A172 (cell line): ENCODE results near the gene ZNF438. TPM values are rescaled to one million over a fixed set of nuclear protein-coding genes. Genes with fewer than 3 reads are reported as not detected.
"Not testable (repeated sequence)": the region's sequence is repeated elsewhere in the genome, so short reads cannot be mapped to it uniquely, and the experiment has no call there.

ENCODE experiments used
- DNase-seq: peaks from one replicate; pipeline ENCODE4 v3.0.0-alpha.2; 2015; ENCODE audit warnings: low spot score
- total RNA-seq: library from RNA; depleted of rRNA; stranded (reverse); fragments of >200 nt; shearing (Covaris generic); gene quantifications from 2 replicates; pipeline ENCODE4 v1.2.3, GENCODE V29; 2014

The ZNF438 gene
- total RNA-seq, 1 experiment from 2014 or later, result 6.2 TPM

- DNase-seq, result peak; percentile 37
These were observed 45.6 kb downstream of the ZNF438 start for GRCh38 chr10:30986053-30986555.

DNA sequence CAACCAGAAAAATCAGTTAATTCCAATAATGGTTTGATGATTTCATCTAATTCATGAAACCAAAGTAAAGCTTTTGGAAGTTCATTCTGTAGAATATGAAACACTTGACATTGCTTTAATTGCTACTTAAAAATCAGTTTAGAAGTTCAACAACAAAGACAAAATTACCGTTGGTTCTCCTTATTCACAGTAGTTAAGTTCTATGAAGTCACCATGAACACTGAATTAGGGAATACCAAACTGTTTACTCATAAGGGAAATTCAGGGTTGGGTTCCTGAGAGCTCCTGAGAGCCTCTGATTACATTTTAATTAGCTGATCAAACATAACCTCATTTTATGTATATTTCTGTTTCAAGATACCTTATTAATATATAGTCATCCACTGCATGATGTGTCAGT is 46.2 kb downstream of the ZNF438 start:
- DNase-seq, result peak; percentile 79

- peak; percentile 59 for DNase-seq
These were observed 46.9 kb downstream of the ZNF438 start for GRCh38 chr10:30984563-30985328.

- not testable (repeated sequence) for DNase-seq
These were observed 48.5 kb downstream of the ZNF438 start for GRCh38 chr10:30983209-30983608.

DNA sequence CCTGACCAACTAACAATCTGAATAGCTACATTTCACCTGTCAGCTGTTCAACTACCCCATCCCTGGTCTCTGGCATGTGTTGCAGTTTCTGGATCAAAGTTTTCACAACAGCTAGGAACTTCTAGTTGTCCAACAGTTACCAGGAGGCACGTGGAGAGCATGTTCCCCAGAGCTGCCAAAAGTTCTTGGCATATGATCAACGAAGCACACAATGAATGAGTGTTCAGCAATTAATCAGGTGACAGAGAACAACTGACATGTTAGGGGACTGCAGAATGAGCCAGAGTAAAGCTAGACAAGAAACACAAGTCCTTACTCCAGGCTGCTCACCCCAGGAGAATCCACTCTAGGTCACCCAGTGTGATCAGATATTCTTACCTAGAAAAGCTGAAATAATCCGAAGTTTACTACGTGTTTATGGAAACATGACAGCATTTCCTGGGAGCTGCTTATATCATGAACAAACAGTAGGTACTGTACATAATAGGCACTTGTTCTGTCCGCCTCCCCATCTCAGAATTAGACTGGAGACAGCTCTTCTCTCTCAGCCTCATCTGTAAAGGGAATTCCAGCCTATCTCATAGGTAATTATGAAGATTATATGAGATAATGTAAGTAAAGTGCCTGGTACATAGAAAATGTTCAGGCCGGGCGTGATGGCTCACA is 50.6 kb downstream of the ZNF438 start:
- peak; percentile 59 for DNase-seq

GRCh38 chr10:30979956-30980355 is 51.7 kb downstream of the ZNF438 start:
- no peak for DNase-seq

DNA sequence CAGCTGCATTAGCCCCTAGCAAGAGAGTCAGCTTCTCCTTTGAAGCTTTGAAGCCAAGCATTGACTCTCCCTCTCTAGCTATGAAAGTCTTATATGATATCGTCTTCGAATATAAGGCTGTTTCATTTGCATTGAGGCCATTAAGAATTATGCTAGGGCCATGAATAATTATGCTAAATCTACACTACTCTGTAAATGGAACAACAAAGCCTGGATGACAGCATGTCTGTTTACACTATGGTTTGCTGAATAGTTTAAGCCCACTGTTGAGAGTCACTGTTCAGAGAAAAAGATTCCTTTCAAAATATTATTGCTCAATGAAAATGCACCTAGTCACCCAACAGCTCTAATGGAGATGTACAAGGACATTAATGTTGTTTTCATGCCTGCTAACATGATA is 52.8 kb downstream of the ZNF438 start:
- no peak for DNase-seq

DNA sequence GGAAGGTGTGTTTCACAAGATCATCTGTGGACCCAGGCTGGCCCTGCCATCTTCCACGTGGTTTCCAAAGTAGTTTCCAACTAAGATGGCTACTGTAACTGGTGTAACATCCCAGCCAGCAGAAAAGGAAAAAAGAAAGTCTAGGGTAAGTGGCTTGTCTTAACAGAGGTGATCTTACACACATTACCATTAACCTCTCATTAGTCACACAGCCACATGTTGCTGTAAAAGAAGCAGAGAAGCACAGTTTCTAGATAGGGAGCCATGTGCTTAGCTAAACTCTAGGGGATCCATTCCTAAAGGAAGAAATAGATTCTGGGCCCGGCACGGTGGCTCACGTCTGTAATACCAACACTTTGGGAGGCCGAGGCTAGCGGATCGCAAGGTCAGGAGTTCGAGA is 54.3 kb downstream of the ZNF438 start:
- no peak for DNase-seq

- DNase-seq, result no peak
These were observed 56.8 kb downstream of the ZNF438 start for GRCh38 chr10:30974773-30975415.

- DNase-seq, result no peak
These were observed 57.3 kb downstream of the ZNF438 start for GRCh38 chr10:30974355-30974754.

DNA sequence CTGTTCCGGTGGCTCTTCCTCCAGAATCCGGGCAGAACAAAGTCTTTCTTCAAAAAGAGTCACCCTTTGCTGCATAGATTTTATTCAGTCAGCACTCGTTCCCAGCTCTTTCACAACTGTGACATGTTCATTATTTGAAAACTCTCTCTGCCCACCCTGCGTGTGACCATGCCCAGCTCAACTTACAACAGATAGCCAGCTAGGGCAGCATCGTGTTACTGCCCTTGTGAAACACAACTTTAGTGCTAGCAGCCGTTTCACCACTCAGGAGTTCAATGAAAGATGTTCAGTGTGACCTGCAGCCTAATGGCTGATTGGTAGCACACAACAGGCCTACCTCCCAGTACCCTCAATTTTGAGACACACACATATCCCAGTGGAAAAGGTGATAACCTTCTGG is 57.9 kb downstream of the ZNF438 start:
- no peak for DNase-seq

DNA sequence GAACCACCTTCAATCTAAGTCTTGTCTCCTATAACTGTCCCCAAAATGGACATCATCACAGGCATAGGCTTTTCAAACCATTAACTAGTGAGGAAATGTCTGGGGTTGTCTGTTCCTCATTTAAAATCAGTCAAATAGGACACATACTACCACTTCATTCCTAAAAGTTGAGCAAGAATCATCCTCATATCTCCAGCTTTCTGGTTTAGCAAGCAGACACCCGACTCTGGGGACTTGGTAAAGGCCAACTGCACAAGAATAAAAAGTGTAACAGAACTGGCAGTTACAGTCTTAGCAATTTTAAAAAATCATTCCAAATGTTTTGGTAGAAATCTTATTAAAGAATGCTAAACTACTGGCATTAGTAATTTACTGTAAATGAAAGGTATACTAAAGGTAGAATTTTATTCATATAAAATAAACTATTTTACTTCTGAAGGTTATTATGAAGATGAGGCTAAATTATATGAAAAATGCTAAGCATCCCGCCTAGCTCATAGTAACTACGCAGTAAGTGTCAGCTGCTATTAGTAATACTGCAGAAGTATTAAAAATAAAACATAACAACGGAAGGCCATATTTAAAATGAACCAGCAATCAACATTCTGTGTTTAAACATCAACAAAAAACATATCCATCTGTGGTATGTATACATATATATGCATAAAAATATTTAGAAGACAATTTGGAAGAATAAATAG is 60.8 kb downstream of the ZNF438 start:
- no peak for DNase-seq

DNA sequence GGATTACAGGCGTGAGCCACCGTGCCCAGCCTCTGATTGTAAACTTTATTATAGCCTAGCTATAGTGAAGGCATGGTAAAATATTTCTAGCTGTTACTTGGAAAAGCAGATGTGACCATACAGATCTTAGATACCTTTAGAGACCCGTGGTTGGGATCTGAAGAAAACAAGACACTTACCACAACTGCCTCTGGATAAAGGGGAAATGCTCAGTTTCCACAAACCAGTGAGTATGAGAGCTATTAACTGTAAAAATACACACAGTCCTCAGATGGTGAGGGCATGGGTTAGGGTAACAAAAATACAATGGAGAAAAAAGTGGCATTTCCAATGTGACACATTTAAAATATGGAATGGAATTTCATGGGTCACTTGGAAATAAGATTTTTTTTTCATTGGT is 63.0 kb downstream of the ZNF438 start:
- DNase-seq, result no peak

- DNase-seq, result no peak
These were observed 63.8 kb downstream of the ZNF438 start for GRCh38 chr10:30967650-30968410.

- DNase-seq, result no peak
These were observed 67.4 kb downstream of the ZNF438 start for GRCh38 chr10:30963992-30964930.

DNA sequence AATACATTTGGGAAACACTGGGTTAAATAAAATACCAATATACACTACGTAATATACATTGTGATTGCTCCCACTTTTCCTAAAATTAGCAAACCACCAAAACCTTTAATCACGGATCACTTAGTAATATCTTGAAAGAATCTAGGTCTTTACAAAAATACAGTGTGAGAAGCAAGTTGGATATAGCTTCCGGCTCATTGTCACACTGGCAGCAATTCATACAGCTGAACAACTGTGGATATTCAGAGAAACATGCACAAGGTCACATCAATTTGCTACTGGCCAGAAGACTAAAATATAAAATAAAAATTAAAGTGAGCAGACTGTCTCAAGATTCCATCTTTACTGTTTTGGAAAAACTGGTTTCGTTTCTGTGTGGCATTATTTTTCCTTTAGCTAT is 69.1 kb downstream of the ZNF438 start:
- no peak for DNase-seq

- DNase-seq, result no peak
These were observed 71.8 kb downstream of the ZNF438 start for GRCh38 chr10:30959836-30960210.

- not testable (repeated sequence) for DNase-seq
These were observed 82.4 kb downstream of the ZNF438 start for GRCh38 chr10:30949218-30949617.

- no peak for DNase-seq
These were observed 87.7 kb downstream of the ZNF438 start for GRCh38 chr10:30944005-30944404.

- no peak for DNase-seq
These were observed 88.2 kb downstream of the ZNF438 start for GRCh38 chr10:30943451-30943850.
